H7 (cell line): ENCODE results near the gene DLEU7. TPM values are rescaled to one million over a fixed set of nuclear protein-coding genes. Genes with fewer than 3 reads are reported as not detected.

ENCODE experiments used
- DNase-seq: peaks from one replicate; pipeline ENCODE4 v3.0.0; 2012
- H3K27me3 ChIP-seq: 2 replicates; pipeline ENCODE4 v1.6.0; 2011; ENCODE audit warnings: mild to moderate bottlenecking, low read length; ENCODE audit not compliant: control insufficient read depth, insufficient read depth
- H3K36me3 ChIP-seq: replicated peaks from 2 replicates; pipeline ENCODE4 v1.5.1; 2011; ENCODE audit warnings: low read length; ENCODE audit not compliant: control insufficient read depth, insufficient read depth
- H3K4me3 ChIP-seq: 2 replicates; pipeline ENCODE4 v1.5.1; 2011; ENCODE audit warnings: low read depth, mild to moderate bottlenecking, control low read depth, low read length, moderate library complexity; ENCODE audit not compliant: insufficient read depth
- total RNA-seq: library from RNA; depleted of rRNA; stranded (reverse); fragments of >200 nt; shearing (Covaris generic); gene quantifications from 2 replicates; pipeline ENCODE4 v1.2.3, GENCODE V29; 2014

DLEU7 gene
- total RNA-seq, 1 experiment from 2014 or later = 4.6 TPM

GRCh38 chr13:50864492-50864891 lies 21.0 kb upstream of the DLEU7 start:
- Histone ChIP-seq H3K4me3 (no peak overlapping the region), H3K36me3 (no peaks in the 10 kb centered on the region), H3K27me3 (no peaks in the 10 kb centered on the region)
- no peak for DNase-seq

- DNase-seq = no peak
- no peaks in the 10 kb centered on the region for H3K27me3 ChIP-seq
- no peak overlapping the region for H3K4me3 ChIP-seq
- no peaks in the 10 kb centered on the region for H3K36me3 ChIP-seq
These were observed 12.2 kb upstream of the DLEU7 start for GRCh38 chr13:50855681-50856080.

GRCh38 chr13:50850445-50850844 lies 7.0 kb upstream of the DLEU7 start:
- H3K36me3 ChIP-seq = no peaks in the 10 kb centered on the region

GRCh38 chr13:50847501-50847900 lies 4.0 kb upstream of the DLEU7 start:
- Histone ChIP-seq H3K4me3 (no peak overlapping the region), H3K27me3 (peaks cover 16% of the 10 kb centered on the region), H3K36me3 (no peaks in the 10 kb centered on the region)
- DNase-seq = no peak

More at GRCh38 chr13:50850445-50850844, 7.0 kb upstream of the DLEU7 start:
- no peak for DNase-seq
- H3K4me3 ChIP-seq = no peak overlapping the region
- H3K27me3 ChIP-seq = no peaks in the 10 kb centered on the region

GRCh38 chr13:50846861-50847475 lies 3.5 kb upstream of the DLEU7 start:
- Histone ChIP-seq H3K27me3 (peaks cover 20% of the 10 kb centered on the region), H3K4me3 (no peak overlapping the region), H3K36me3 (no peaks in the 10 kb centered on the region)
- no peak for DNase-seq

- DNase-seq = no peak
- Histone ChIP-seq H3K36me3 (no peaks in the 10 kb centered on the region), H3K4me3 (no peak overlapping the region), H3K27me3 (peaks cover 20% of the 10 kb centered on the region)
These were observed 1.7 kb upstream of the DLEU7 start for GRCh38 chr13:50845211-50845610.

- Histone ChIP-seq H3K4me3 (peak overlapping the region; percentile 50; the same call in 1 of the 2 replicates), H3K36me3 (no peaks in the 10 kb centered on the region), H3K27me3 (peaks cover 20% of the 10 kb centered on the region)
- DNase-seq = no peak
These were observed 788 bp upstream of the DLEU7 start for GRCh38 chr13:50844084-50844875.

GRCh38 chr13:50842990-50843256 lies 569 bp downstream of the DLEU7 start:
- no peak for DNase-seq
- Histone ChIP-seq H3K4me3 (peak overlapping the region; percentile 50), H3K27me3 (peaks cover 20% of the 10 kb centered on the region), H3K36me3 (no peaks in the 10 kb centered on the region; the same call in 1 of the 2 replicates)

GRCh38 chr13:50842251-50842989 lies 1.1 kb downstream of the DLEU7 start:
- Histone ChIP-seq H3K36me3 (no peaks in the 10 kb centered on the region; the same call in 1 of the 2 replicates), H3K4me3 (peak overlapping the region; percentile 50)

GRCh38 chr13:50841786-50842185 lies 1.7 kb downstream of the DLEU7 start:
- Histone ChIP-seq H3K4me3 (no peak overlapping the region), H3K36me3 (no peaks in the 10 kb centered on the region; the same call in 1 of the 2 replicates), H3K27me3 (peaks cover 20% of the 10 kb centered on the region)
- no peak for DNase-seq

More at GRCh38 chr13:50842251-50842989, 1.1 kb downstream of the DLEU7 start:
- DNase-seq = peak; percentile 10
- peaks cover 20% of the 10 kb centered on the region for H3K27me3 ChIP-seq

GRCh38 chr13:50840284-50840683 lies 3.2 kb downstream of the DLEU7 start:
- H3K4me3 ChIP-seq = no peak overlapping the region
- H3K27me3 ChIP-seq = peaks cover 20% of the 10 kb centered on the region
- no peak for DNase-seq
- no peaks in the 10 kb centered on the region; the same call in 1 of the 2 replicates for H3K36me3 ChIP-seq

GRCh38 chr13:50839828-50840227 lies 3.7 kb downstream of the DLEU7 start:
- no peaks in the 10 kb centered on the region; the same call in none of the 2 replicates for H3K36me3 ChIP-seq
- no peak overlapping the region for H3K4me3 ChIP-seq
- no peak for DNase-seq
- peaks cover 20% of the 10 kb centered on the region for H3K27me3 ChIP-seq

GRCh38 chr13:50838701-50839100 lies 4.8 kb downstream of the DLEU7 start:
- no peak overlapping the region for H3K4me3 ChIP-seq
- H3K36me3 ChIP-seq = no peaks in the 10 kb centered on the region; the same call in none of the 2 replicates
- no peak for DNase-seq
- H3K27me3 ChIP-seq = peaks cover 15% of the 10 kb centered on the region

GRCh38 chr13:50838031-50838430 lies 5.5 kb downstream of the DLEU7 start:
- H3K27me3 ChIP-seq = peaks cover 9% of the 10 kb centered on the region
- no peaks in the 10 kb centered on the region; the same call in none of the 2 replicates for H3K36me3 ChIP-seq
- H3K4me3 ChIP-seq = no peak overlapping the region
- no peak for DNase-seq

- Histone ChIP-seq H3K4me3 (no peak overlapping the region), H3K27me3 (no peaks in the 10 kb centered on the region), H3K36me3 (no peaks in the 10 kb centered on the region; the same call in 1 of the 2 replicates)
- DNase-seq = no peak
These were observed 12.0 kb downstream of the DLEU7 start for GRCh38 chr13:50831512-50831911.
